ENCODE data around the gene SDC1.

SDC1 gene

DNA sequence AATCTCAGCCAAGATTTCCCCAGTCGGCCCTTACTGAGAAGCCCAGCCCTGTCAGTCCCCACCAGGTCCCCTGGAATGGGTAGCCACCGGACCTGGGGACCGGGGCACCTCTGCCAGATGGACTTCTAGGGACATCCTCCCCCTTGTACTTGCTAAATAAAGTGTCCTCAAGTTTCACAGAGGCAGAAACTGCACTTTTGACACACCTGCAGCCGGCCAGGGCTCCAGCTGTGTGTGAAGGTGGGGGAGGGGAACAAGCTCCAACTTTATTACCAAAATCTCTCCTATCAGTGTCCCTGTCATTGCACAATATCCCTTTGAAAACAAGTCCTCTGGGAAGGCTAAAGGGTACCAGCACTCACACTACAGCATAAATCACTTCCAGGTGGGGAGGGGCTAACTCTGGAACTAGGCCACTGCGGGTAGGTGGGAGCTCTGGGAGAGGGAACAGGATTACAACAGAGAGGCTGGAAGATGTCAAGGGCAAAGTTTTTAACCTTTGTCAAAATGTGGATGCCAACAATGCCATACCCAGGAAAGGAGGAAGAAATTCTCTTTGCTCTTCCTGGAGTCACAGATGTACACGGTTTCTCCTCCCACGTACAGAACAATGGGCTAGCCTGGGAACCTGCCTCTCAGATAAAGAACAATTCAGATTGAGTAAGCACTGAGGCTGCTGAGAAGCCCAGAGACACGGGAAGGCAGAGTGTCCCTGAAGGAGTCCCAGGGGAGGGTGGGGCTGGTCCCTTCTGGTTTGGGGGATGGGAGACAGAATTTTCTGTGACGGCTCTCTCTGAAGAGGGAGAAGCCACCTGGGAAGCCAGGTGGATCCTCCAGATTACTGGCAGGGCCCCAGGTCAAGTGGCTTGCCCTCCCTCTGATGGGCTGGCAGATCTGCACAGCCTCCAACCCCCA lies 11.0 kb downstream of the SDC1 start:
- DNase-seq (ENCODE audit: low spot score) = no peak

GRCh38 chr2:20212871-20213503 lies 11.9 kb downstream of the SDC1 start:
- DNase-seq (ENCODE audit: low spot score) = no peak

GRCh38 chr2:20212459-20212870 lies 12.5 kb downstream of the SDC1 start:
- DNase-seq (ENCODE audit: low spot score) = no peak

DNA sequence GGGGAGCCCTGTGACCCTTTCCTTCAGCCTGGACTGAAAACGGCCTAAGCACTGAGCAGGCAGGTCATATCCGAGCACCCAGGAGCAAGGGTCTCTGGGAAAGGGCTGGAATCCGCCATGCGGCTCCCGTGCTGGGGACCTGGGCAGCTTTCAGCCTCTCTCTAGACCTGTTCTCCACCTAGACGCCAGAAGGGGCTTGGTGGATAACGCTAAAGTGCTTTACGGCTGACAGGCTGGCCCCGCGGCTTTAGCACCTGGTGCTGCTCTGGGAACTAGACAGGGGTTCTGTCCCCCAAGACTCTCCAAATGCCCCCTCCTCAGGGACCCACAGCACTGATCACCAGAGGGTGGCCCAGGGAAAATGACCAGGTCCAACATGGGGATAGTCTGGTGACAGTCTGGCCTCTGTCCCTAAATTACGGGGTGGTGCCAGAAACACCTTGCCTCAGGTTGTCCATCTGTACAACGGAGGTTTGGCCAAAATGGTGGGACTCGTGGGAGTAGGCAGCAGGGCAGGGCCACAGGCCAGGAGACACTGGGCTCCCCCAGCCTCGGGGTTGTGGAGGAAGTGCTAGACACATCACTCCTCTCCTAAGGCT lies 13.0 kb downstream of the SDC1 start:
- no peak for DNase-seq (ENCODE audit: low spot score)

DNA sequence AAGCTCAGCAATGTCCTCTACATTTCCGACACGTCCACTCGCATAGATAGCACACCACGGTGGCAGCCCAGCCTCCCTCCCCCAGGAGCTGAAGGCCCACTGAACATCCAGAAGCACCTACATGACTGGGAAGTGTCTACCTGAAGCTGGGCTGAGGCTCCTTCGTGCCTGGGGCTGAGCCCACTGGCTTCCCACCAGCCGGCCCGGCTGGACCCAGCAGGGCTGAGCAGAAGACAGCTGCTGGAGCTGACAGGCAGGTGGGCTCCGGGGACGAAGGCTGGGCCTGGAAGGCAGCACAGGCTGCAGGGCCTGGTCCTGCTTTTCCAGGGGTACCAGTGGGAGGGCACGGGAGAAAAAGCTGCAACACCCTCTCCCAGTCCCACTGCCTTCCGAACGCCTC lies 13.5 kb downstream of the SDC1 start:
- DNase-seq (ENCODE audit: low spot score) = no peak

GRCh38 chr2:20210462-20210861 lies 14.5 kb downstream of the SDC1 start:
- no peak for DNase-seq (ENCODE audit: low spot score)

- no peak for DNase-seq (ENCODE audit: low spot score)
Measured at GRCh38 chr2:20209373-20210109, 15.4 kb downstream of the SDC1 start.

DNA sequence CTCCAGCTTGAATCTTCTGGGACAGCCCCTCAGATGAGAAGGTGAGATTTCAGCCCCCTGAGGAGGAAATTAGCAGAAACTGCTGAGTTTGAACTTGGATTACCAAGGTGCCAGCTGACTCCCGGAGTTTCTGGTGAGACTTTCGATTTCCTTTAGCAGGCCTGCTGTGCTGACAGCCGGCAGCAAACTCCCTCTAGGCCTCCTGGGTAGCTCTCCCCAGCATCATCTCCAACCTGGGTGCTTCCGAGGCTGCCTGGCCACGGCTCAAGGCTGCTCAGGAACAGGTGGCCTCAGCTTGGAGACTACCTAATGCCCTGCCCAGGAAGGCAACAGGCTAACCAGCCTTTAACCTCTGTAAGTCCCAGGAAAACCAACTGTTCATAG lies 16.5 kb downstream of the SDC1 start:
- peak; percentile 49 for DNase-seq (ENCODE audit: low spot score)

DNA sequence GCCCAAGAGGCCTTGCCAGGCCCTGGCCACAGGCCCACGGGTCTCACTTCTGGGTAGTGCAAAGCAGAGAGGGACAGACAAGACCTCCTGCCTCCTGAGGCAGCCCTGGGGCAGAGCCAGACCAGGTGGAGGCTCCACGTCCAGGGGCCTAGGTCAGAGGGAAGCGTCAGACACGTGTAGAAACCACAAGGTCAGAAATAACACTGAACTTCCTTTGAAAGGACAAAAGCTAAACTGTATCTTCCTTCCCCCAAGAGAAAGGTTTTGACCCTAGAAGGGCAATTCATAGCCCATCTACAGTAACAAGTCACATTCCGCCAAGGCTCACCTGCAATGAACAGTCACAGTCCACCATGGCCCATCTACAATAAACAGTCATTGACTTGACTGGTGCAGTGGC lies 17.9 kb downstream of the SDC1 start:
- no peak for DNase-seq (ENCODE audit: low spot score)

DNA sequence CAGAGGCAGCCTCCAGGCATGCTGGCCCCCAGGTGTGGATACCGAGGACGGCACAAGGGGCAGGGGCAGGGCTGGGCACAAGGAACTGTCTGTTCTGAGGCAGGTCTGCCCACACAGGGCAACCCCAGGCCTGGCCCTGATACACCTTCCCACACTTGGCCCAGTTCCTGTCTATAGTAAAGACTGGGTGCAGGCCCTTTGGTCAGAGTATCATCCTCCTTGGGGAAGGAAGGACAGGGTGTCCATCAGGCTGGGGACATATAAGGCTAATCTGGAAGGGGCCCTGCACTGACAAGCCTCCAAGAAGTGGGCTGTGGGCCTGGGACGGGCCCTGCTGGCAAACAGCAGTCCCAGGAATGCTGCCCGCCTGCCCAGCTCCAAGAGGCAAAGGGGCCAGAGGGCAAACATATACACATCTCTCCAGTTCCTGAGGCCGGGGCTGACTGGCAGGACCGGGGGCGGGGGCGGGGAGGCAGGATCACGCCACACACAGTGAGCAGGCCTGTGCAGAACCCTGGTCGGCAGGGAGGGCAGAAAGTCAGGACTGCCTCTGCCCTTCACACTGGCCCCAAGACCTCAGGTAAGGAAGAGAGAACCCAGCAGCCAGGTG lies 18.9 kb downstream of the SDC1 start:
- DNase-seq (ENCODE audit: low spot score) = no peak

- no peak for DNase-seq (ENCODE audit: low spot score)
Measured at GRCh38 chr2:20205069-20205468, 19.9 kb downstream of the SDC1 start.

- no peak for DNase-seq (ENCODE audit: low spot score)
Measured at GRCh38 chr2:20203521-20204225, 21.3 kb downstream of the SDC1 start.

DNA sequence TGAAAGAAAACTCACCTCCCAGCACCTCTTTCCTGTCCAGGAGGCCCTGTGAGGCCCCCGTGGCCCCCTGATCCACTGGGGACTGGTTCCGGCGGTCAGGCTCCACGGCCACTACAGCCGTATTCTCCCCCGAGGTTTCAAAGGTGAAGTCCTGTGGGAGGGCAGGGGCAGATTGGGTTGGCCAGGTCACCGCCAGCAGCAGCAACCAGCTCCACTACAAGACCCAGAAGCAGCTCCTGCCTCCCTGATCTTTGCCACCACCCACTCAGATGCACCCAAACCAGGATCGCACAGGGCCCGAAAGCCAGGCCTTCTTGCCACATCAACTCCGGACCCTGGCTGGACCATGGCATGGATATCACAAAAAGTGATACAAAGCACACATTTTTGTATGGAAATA lies 21.9 kb downstream of the SDC1 start:
- DNase-seq (ENCODE audit: low spot score) = no peak

- no peak for DNase-seq (ENCODE audit: low spot score)
Measured at GRCh38 chr2:20201671-20202070, 23.3 kb downstream of the SDC1 start.

DNA sequence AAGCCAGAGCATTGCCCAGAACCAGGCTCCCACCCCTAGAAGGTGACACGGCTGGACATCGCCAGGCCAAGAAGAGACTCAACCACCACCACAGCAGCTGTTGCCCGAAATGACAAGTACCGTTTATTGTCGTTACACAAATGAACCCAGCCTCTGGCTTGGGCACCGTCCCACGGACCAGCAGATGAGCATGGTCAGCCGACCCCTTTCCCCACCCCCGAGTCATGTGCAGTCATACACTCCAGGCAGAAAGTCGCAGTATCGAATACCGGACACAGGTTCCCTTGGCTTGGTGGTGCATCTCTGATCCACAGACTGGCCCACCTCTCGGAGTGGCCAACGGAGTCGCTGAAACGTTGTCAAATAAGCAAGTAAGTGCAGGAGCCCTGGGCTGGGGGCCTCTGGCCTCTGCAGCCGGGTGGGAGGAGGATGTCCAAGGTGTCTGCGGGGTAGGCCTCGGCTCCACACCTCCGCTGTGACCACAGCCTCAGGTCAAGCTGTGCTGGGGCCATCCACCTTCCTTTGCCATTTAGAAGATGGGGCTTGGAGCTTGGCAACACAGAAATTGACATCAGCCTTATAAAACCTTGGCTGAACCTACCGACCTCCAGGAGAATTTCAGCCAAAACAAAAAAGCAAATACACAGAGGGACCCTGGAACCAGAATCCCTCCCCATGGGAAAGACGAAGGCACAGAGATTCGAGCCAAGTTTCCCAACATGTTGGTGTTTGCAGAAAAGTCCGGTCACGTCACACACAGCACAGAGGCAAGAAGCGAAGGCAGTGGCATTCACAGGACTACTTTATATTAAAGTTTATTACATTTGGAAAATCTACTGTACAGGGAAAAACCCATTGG lies 24.0 kb downstream of the SDC1 start:
- no peak for DNase-seq (ENCODE audit: low spot score)

- no peak for DNase-seq (ENCODE audit: low spot score)
Measured at GRCh38 chr2:20199633-20200270, 25.2 kb downstream of the SDC1 start.

- DNase-seq (ENCODE audit: low spot score) = no peak
Measured at GRCh38 chr2:20198796-20199632, 25.9 kb downstream of the SDC1 start.

DNA sequence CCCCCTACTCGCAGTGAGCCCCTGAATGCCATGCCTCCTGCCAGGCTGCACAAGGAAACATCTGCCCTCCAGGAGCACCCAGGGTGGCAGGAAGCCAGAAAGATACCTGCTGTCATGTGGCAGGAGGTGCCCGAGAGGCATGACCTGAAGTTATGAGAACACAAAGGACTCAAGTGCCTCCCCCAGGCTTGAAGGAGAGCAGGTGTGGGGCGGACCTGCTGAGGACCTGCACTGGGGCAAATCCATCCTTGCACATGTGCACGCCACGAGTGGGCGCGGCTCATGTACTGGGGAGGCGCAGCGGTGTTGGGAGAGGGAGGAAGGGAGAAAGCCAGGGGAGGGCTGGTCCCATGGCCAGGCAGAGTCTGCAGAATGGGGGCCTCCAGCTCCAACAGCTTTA lies 26.9 kb downstream of the SDC1 start:
- DNase-seq (ENCODE audit: low spot score) = no peak

- DNase-seq (ENCODE audit: low spot score) = no peak
Measured at GRCh38 chr2:20197192-20197591, 27.7 kb downstream of the SDC1 start.
